ENCODE results near the gene CLTC. TPM values are rescaled to one million over a fixed set of nuclear protein-coding genes. Genes with fewer than 3 reads are reported as not detected.

CLTC gene
- polyA plus RNA-seq, 2 of the 4 experiments (the other 2 are of a cell fraction) = 183 to 360 TPM

DNA sequence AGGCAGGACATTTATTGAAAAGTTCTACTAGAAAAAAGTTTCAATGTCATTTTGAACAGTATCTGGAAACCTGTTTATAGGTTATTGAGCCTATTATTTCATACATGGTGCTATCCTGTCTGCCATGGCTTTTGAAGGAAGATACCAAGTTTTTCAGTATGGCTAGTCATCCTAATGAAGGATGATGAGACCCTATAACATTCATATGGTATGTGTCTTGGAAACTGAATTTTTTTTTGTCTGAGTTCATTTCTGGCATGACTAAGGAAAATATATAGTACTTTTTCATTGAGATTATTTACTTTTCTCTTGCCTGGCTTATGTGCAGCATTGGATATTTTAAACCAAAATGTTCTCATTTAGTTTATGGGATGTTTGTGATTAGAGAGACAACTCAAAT lies 30.2 kb downstream of the CLTC start:
- no peak for ATAC-seq
- TF ChIP-seq JUNB (IDR thresholded peaks at IDR 0.05) (no peak), CEBPB (IDR thresholded peaks at IDR 0.05) (no peak), SREBF2 (IDR thresholded peaks at IDR 0.05) (no peak), RFX5 (IDR thresholded peaks at IDR 0.05) (no peak), HOXB5 (CRISPR knock-in tag; IDR thresholded peaks at IDR 0.05) (no peak), POLR2A (IDR thresholded peaks at IDR 0.05; ENCODE audit: low read length) (no peak), BHLHE40 (IDR thresholded peaks at IDR 0.05; ENCODE audit: low read depth, low read length) (no peak), CBX2 (IDR thresholded peaks at IDR 0.05; ENCODE audit: borderline replicate concordance, low read depth) (no peak), FOSL2 (IDR thresholded peaks at IDR 0.05) (no peak), FOSL2 (CRISPR knock-in tag; IDR thresholded peaks at IDR 0.05) (no peak), FOXS1 (CRISPR knock-in tag; IDR thresholded peaks at IDR 0.05) (no peak), HDAC2 (IDR thresholded peaks at IDR 0.05) (no peak), NR3C1 (IDR thresholded peaks at IDR 0.05) (no peak), NPAS2 (CRISPR knock-in tag; IDR thresholded peaks at IDR 0.05; ENCODE audit: borderline replicate concordance) (no peak), ZC3H11A (IDR thresholded peaks at IDR 0.05) (no peak), EHF (CRISPR knock-in tag; IDR thresholded peaks at IDR 0.05) (no peak)
- TF ChIP-seq, protein P1, sequence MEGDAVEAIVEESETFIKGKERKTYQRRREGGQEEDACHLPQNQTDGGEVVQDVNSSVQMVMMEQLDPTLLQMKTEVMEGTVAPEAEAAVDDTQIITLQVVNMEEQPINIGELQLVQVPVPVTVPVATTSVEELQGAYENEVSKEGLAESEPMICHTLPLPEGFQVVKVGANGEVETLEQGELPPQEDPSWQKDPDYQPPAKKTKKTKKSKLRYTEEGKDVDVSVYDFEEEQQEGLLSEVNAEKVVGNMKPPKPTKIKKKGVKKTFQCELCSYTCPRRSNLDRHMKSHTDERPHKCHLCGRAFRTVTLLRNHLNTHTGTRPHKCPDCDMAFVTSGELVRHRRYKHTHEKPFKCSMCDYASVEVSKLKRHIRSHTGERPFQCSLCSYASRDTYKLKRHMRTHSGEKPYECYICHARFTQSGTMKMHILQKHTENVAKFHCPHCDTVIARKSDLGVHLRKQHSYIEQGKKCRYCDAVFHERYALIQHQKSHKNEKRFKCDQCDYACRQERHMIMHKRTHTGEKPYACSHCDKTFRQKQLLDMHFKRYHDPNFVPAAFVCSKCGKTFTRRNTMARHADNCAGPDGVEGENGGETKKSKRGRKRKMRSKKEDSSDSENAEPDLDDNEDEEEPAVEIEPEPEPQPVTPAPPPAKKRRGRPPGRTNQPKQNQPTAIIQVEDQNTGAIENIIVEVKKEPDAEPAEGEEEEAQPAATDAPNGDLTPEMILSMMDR (IDR thresholded peaks at IDR 0.05) = no peak
- TF ChIP-seq, protein P2, sequence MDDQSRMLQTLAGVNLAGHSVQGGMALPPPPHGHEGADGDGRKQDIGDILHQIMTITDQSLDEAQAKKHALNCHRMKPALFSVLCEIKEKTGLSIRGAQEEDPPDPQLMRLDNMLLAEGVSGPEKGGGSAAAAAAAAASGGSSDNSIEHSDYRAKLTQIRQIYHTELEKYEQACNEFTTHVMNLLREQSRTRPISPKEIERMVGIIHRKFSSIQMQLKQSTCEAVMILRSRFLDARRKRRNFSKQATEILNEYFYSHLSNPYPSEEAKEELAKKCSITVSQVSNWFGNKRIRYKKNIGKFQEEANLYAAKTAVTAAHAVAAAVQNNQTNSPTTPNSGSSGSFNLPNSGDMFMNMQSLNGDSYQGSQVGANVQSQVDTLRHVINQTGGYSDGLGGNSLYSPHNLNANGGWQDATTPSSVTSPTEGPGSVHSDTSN (IDR thresholded peaks at IDR 0.05) = no peak
- TF ChIP-seq, protein P3, sequence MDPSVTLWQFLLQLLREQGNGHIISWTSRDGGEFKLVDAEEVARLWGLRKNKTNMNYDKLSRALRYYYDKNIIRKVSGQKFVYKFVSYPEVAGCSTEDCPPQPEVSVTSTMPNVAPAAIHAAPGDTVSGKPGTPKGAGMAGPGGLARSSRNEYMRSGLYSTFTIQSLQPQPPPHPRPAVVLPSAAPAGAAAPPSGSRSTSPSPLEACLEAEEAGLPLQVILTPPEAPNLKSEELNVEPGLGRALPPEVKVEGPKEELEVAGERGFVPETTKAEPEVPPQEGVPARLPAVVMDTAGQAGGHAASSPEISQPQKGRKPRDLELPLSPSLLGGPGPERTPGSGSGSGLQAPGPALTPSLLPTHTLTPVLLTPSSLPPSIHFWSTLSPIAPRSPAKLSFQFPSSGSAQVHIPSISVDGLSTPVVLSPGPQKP (IDR thresholded peaks at IDR 0.05; ENCODE audit: low read depth, low read length) = no peak
- CTCF ChIA-PET = no interaction called here

DNA sequence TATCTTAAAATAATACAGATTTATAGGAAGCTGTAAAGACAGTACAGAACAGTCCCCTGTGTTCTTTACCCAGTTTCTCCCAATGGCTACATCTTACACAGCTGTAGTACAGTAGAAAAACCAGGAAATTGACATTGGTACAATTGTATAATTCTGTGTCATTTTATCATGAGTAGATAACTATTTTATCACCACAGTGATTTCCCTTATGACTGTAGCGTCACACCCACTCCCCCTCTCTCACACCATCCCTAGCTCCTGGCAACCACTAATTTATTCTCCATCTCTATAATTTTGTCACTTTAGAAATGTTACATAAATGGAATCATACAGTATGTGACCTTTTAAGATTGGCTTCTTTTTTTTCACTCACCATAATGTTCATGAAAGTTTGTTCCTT lies 30.9 kb downstream of the CLTC start:
- DNase-seq (ENCODE audit: low read depth in 1 of 2, low spot score in 1 of 2) = no peak
- Histone ChIP-seq H3K4me2 (no peak overlapping the region), H3K4me3 (no peak overlapping the region), H3K9me3 (peaks cover 11% of the 10 kb centered on the region; the same call in 2 of the 3 replicates), H3K27ac (no peak overlapping the region), H3K4me1 (peaks cover 8% of the 10 kb centered on the region; the same call in 1 of the 3 replicates)
- CTCF ChIA-PET = interaction anchor here (0.6 to 1.1 kb wide), 2 partner anchors 32 to 321 kb away, joined by 3 read pairs; no protein-coding TSS in a partner anchor
- ATAC-seq = no peak
- POLR2A ChIA-PET = no interaction called here
- WGBS (ENCODE audit: missing lambda C conversion rate) = 91% methylated on average over 1 of the region's 1 CpG
- no peak for TF ChIP-seq CHD4 (IDR thresholded peaks at IDR 0.05; ENCODE audit: borderline replicate concordance)
- TF ChIP-seq ZFP36 (IDR thresholded peaks at IDR 0.05; ENCODE audit: borderline replicate concordance, partially characterized antibody) = no peak
- TF ChIP-seq SREBF2 (IDR thresholded peaks at IDR 0.05) = no peak
- no peak for TF ChIP-seq CHD2 (IDR thresholded peaks at IDR 0.05; ENCODE audit: low read length, partially characterized antibody)
- TF ChIP-seq PHF8 (IDR thresholded peaks at IDR 0.05; ENCODE audit: borderline replicate concordance, low read depth) = no peak
- TF ChIP-seq, protein P4, sequence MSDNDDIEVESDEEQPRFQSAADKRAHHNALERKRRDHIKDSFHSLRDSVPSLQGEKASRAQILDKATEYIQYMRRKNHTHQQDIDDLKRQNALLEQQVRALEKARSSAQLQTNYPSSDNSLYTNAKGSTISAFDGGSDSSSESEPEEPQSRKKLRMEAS (IDR thresholded peaks at IDR 0.05) = no peak
- FAIRE-seq = no peak

More for the DNA sequence above, 30.2 kb downstream of the CLTC start:
- H3K4me3 ChIP-seq = no peak overlapping the region
- H3K9me3 ChIP-seq = peaks cover 11% of the 10 kb centered on the region; the same call in 2 of the 3 replicates
- no peak for FAIRE-seq
- DNase-seq (ENCODE audit: low read depth in 1 of 2, low spot score in 1 of 2) = no peak
- H3K4me2 ChIP-seq = no peak overlapping the region
- POLR2A ChIA-PET = no interaction called here
- H3K27ac ChIP-seq = no peak overlapping the region
- peaks cover 8% of the 10 kb centered on the region; the same call in 1 of the 3 replicates for H3K4me1 ChIP-seq
